ENCODE measurements around the gene TRPM8.

DNA sequence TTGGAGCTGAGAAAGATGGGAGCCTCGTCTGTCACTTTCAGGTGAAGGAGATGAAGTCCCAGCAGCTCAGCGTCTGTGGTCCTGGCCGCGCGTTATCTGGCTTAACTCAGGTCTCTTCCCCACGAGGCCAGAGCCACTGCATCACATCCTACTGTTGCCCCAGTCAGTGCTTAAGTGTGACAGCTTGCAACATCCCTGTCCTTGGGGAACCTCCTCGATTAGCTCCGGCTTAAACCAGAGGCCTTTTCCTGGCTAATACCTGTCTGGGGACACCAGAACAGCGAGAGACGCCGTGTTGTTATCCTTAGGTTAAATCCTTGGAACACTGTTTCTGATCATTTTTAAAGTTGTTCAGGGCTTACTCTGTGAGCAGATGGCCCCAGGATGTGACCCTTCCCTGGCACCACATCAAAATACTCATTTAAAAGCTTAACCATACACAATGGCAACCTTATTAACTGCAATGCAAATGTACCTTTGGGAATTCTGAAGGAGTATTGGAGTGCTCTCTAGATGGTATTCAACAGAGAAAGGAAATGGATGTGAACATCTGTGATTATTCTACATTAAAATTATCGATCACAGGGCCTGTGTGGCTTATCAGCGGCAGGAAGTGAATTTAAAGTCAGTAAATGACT lies 72.2 kb downstream of the TRPM8 start:
- TF ChIP-seq, protein P1, sequence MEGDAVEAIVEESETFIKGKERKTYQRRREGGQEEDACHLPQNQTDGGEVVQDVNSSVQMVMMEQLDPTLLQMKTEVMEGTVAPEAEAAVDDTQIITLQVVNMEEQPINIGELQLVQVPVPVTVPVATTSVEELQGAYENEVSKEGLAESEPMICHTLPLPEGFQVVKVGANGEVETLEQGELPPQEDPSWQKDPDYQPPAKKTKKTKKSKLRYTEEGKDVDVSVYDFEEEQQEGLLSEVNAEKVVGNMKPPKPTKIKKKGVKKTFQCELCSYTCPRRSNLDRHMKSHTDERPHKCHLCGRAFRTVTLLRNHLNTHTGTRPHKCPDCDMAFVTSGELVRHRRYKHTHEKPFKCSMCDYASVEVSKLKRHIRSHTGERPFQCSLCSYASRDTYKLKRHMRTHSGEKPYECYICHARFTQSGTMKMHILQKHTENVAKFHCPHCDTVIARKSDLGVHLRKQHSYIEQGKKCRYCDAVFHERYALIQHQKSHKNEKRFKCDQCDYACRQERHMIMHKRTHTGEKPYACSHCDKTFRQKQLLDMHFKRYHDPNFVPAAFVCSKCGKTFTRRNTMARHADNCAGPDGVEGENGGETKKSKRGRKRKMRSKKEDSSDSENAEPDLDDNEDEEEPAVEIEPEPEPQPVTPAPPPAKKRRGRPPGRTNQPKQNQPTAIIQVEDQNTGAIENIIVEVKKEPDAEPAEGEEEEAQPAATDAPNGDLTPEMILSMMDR (IDR thresholded peaks at IDR 0.05) = no peak
- no peak for TF ChIP-seq POLR2A (IDR thresholded peaks at IDR 0.05)

Data from uterus (tissue), 2 donors.